ENCODE results near the gene SIPA1L3.

The SIPA1L3 gene

DNA sequence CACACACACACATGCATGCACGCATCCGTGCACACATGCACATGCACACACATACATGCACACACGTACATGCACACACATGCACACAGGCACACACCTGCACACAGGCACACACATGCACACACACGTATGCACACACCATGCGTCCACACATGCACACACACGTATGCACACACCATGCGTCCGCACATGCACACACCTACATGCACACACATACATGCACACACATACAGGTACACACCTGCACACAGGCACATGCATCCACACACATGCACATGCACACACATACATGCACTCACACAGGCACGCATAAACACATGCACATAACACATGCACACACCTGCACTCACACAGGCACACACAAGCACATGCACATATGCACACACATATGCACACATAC is 204.9 kb downstream of the SIPA1L3 start:
- Histone ChIP-seq H3K27ac (no peak overlapping the region), H3K27me3 (ENCODE audit: insufficient read depth, low read depth) (no peaks in the 10 kb centered on the region), H4K20me1 (ENCODE audit: insufficient read depth) (no peaks in the 10 kb centered on the region), H2AFZ (ENCODE audit: low read depth) (no peak overlapping the region), H3K36me3 (ENCODE audit: insufficient read depth) (no peaks in the 10 kb centered on the region), H3K4me3 (IDR thresholded peaks at IDR 0.05; ENCODE audit: insufficient read depth, low read depth, low read length) (no peak overlapping the region), H3K79me2 (ENCODE audit: insufficient read depth, low read depth) (no peaks in the 10 kb centered on the region), H3K4me1 (ENCODE audit: low read depth, poor library complexity, severe bottlenecking) (no peaks in the 10 kb centered on the region), H3K4me2 (no peak overlapping the region), H3K9ac (no peak overlapping the region)
- TF ChIP-seq, protein P1, sequence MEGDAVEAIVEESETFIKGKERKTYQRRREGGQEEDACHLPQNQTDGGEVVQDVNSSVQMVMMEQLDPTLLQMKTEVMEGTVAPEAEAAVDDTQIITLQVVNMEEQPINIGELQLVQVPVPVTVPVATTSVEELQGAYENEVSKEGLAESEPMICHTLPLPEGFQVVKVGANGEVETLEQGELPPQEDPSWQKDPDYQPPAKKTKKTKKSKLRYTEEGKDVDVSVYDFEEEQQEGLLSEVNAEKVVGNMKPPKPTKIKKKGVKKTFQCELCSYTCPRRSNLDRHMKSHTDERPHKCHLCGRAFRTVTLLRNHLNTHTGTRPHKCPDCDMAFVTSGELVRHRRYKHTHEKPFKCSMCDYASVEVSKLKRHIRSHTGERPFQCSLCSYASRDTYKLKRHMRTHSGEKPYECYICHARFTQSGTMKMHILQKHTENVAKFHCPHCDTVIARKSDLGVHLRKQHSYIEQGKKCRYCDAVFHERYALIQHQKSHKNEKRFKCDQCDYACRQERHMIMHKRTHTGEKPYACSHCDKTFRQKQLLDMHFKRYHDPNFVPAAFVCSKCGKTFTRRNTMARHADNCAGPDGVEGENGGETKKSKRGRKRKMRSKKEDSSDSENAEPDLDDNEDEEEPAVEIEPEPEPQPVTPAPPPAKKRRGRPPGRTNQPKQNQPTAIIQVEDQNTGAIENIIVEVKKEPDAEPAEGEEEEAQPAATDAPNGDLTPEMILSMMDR (conservative IDR thresholded peaks at IDR 0.05; ENCODE audit: low read depth, low read length), result no peak

DNA sequence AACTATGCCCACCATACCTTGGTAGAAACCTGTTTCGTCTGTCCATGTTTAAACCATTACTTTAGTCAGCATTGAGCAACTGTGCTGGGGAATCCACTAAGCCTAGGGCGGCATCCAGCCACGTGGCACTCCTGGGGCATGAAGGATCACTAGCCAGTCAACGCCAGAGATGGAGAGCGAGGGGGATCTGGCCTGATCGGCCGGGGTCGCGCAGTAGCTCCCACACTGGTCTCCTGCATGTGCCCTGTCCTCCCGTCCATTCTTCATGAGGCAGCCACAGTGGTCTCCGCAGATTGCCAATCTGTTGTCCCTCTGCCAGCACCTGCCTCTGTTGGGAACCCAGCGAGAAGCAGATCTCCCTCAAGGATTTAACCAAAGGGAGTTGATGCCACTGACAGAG is 207.6 kb downstream of the SIPA1L3 start:
- Histone ChIP-seq H3K27ac (no peak overlapping the region), H3K9ac (no peak overlapping the region), H2AFZ (ENCODE audit: low read depth) (no peak overlapping the region), H3K4me1 (ENCODE audit: low read depth, poor library complexity, severe bottlenecking) (no peaks in the 10 kb centered on the region), H3K36me3 (ENCODE audit: insufficient read depth) (no peaks in the 10 kb centered on the region), H3K4me2 (no peak overlapping the region), H4K20me1 (ENCODE audit: insufficient read depth) (no peaks in the 10 kb centered on the region), H3K79me2 (ENCODE audit: insufficient read depth, low read depth) (no peaks in the 10 kb centered on the region), H3K27me3 (ENCODE audit: insufficient read depth, low read depth) (no peaks in the 10 kb centered on the region), H3K4me3 (IDR thresholded peaks at IDR 0.05; ENCODE audit: insufficient read depth, low read depth, low read length) (no peak overlapping the region)
- TF ChIP-seq, protein P1 (conservative IDR thresholded peaks at IDR 0.05; ENCODE audit: low read depth, low read length), result no peak

DNA sequence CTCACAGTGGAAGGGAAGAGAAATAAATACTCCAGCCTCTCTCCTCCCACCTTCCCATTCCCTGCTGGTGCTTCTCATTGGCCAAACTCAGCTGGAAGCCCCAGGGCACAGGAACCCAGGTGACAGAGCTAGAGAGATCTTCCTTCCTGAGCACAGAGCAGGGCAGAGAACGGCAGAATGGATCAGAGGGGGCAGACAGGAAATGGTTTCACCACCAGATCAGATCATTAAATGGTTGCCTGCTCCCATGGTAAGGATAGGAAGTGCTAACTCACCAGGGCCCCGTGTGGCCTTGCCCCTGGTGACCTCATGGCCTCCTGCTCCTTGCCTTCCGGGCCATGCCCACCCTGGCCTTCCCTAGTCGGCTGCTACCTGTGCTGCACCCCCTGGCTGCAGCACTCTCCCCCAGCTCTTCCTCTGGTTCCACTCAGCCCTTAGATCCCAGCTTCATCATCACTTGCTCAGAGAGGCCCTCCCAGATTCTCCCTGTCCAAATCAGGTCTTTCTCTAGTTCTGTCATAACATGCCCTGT is 208.3 kb downstream of the SIPA1L3 start:
- TF ChIP-seq, protein P1 (conservative IDR thresholded peaks at IDR 0.05; ENCODE audit: low read depth, low read length), result no peak
- Histone ChIP-seq H3K4me3 (IDR thresholded peaks at IDR 0.05; ENCODE audit: insufficient read depth, low read depth, low read length) (no peak overlapping the region), H3K79me2 (ENCODE audit: insufficient read depth, low read depth) (no peaks in the 10 kb centered on the region), H3K36me3 (ENCODE audit: insufficient read depth) (no peaks in the 10 kb centered on the region), H3K27me3 (ENCODE audit: insufficient read depth, low read depth) (no peaks in the 10 kb centered on the region), H2AFZ (ENCODE audit: low read depth) (no peak overlapping the region), H3K27ac (no peak overlapping the region), H3K9ac (no peak overlapping the region), H3K4me2 (no peak overlapping the region), H3K4me1 (ENCODE audit: low read depth, poor library complexity, severe bottlenecking) (no peaks in the 10 kb centered on the region), H4K20me1 (ENCODE audit: insufficient read depth) (no peaks in the 10 kb centered on the region)

DNA sequence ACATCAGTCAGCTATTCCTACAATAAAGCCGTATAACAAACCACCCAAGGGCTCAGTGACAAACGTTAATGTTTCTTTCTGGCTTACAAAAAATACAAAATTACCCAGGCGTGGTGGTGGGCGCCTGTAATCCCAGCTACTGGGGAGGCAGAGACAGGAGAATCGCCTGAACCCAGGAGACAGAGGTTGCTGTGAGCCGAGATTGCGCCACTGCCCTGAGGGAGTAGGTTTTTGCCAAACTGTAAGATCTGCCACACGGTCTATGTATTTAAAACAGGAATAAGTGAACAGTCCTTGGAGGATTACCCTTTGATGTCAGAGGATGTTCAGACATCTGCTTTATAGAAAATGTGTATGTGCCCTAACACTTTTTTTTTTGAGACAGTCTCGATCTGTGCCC is 211.2 kb downstream of the SIPA1L3 start:
- TF ChIP-seq, protein P1 (conservative IDR thresholded peaks at IDR 0.05; ENCODE audit: low read depth, low read length), result no peak
- Histone ChIP-seq H3K4me1 (ENCODE audit: low read depth, poor library complexity, severe bottlenecking) (no peaks in the 10 kb centered on the region), H3K9ac (no peak overlapping the region), H3K27me3 (ENCODE audit: insufficient read depth, low read depth) (no peaks in the 10 kb centered on the region), H3K4me2 (no peak overlapping the region), H2AFZ (ENCODE audit: low read depth) (no peak overlapping the region), H3K79me2 (ENCODE audit: insufficient read depth, low read depth) (no peaks in the 10 kb centered on the region), H3K36me3 (ENCODE audit: insufficient read depth) (no peaks in the 10 kb centered on the region), H3K27ac (no peak overlapping the region), H4K20me1 (ENCODE audit: insufficient read depth) (no peaks in the 10 kb centered on the region), H3K4me3 (IDR thresholded peaks at IDR 0.05; ENCODE audit: insufficient read depth, low read depth, low read length) (no peak overlapping the region)

Measured in KMS-11 (cell line).